Testis (tissue), 3 donors: Measurements from ENCODE around the gene GTPBP6. TPM values are rescaled to one million over a fixed set of nuclear protein-coding genes. Genes with fewer than 3 reads are reported as not detected.
"Not testable (repeated sequence)": the region's sequence is repeated elsewhere in the genome, so short reads cannot be mapped to it uniquely, and the experiment has no call there.

ENCODE experiments used
- DNase-seq: peaks from one replicate; pipeline ENCODE4 v3.0.0-alpha.2; 2019
- H3K27ac ChIP-seq, 2 donors: fragments of 200-600 bp; sonication (generic); one replicate each; pipeline ENCODE4 v1.5.1; 2019
- H3K27me3 ChIP-seq: fragments of 200-600 bp; sonication (generic); one replicate; pipeline ENCODE4 v1.5.1; 2019
- H3K36me3 ChIP-seq: fragments of 200-600 bp; sonication (generic); one replicate; pipeline ENCODE4 v1.5.1; 2017; ENCODE audit warnings: low read depth; ENCODE audit errors: missing control alignments
- H3K4me1 ChIP-seq: fragments of 200-600 bp; sonication (generic); one replicate; pipeline ENCODE4 v1.5.1; 2019
- H3K4me3 ChIP-seq, 2 donors: fragments of 200-600 bp; sonication (generic); one replicate each; pipeline ENCODE4 v1.5.1; 2017 to 2019
- H3K9me3 ChIP-seq: fragments of 200-600 bp; sonication (generic); one replicate; pipeline ENCODE4 v1.5.1; 2017
- POLR2A ChIP-seq: fragments of 450-650 bp; IDR thresholded peaks from one replicate; pipeline ENCODE4 v1.6.1; 2017; ENCODE audit warnings: antibody characterized with exemption, mild to moderate bottlenecking, moderate library complexity
- WGBS, 2 donors: methylation state at CpG; one replicate each; pipeline ENCODE4 v1.1.5; 2018; 5-methylcytosine and 5-hydroxymethylcytosine counted together
- intact Hi-C: fragments of 100-400 bp; cut with DNase I; formaldehyde crosslinking; loops from one replicate; pipeline ENCODE4 v1.15.1; 2023; ENCODE audit warnings: low total_unique reads
- polyA plus RNA-seq: library from polyadenylated mRNA; stranded (reverse); fragments of 350-450 nt; fragmentation: Illumina TruSeq; extraction: RNeasy Lipid Tissue Mini Kit (QIAGEN cat#74804); gene quantifications from one replicate; pipeline ENCODE4 v1.2.3, GENCODE V29; 2014; ENCODE audit warnings: low read depth, low replicate concordance; ENCODE audit not compliant: insufficient read depth
- total RNA-seq, 2 donors: library from RNA; depleted of rRNA; stranded (reverse); fragments of >200 nt; gene quantifications; one replicate each; pipeline ENCODE4 v1.2.3, GENCODE V29; 2016
- TF ChIP-seq, protein P1 (sequence below), 3 experiments: fragments of 450-650 bp in 2 of 3; fragments of 200-600 bp in 1 of 3; sonication (generic) in 1 of 3; IDR thresholded peaks; one replicate each; pipeline ENCODE4 v1.5.1; 2016 to 2019; ENCODE audit warnings: antibody characterized with exemption in 3 of 3, mild to moderate bottlenecking in 2 of 3, moderate library complexity in 1 of 3

Gene GTPBP6
- total and polyA plus RNA-seq, 3 donors from 2014 or later = 38.0 to 74.3 (median 43.8) TPM

DNA sequence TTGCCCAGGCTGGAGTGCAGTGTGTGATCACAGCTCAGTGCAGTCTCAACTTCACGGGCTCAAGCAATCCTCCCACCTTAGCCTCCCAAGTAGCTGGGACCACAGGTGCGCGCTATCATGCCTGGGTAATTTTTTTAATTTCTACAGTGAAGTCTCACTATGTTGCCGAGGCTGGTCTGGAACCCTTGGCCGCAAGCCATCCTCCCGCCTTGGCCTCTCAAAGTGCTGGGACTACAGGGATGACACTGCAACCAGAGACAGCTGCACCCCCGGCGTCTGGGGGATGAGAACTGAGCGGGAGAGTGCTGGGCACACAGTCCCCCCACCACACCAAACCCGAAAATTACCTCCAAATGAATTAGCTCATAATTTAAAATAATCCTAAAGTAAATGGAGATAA lies 33.1 kb upstream of the GTPBP6 start:
- intact Hi-C loops = no loop called here
- no peak for DNase-seq
- H3K9me3 ChIP-seq = no peaks in the 10 kb centered on the region
- peaks cover 6% of the 10 kb centered on the region for H3K4me1 ChIP-seq
- H3K27me3 ChIP-seq = no peaks in the 10 kb centered on the region
- no peak for TF ChIP-seq POLR2A
- TF ChIP-seq, protein P1, sequence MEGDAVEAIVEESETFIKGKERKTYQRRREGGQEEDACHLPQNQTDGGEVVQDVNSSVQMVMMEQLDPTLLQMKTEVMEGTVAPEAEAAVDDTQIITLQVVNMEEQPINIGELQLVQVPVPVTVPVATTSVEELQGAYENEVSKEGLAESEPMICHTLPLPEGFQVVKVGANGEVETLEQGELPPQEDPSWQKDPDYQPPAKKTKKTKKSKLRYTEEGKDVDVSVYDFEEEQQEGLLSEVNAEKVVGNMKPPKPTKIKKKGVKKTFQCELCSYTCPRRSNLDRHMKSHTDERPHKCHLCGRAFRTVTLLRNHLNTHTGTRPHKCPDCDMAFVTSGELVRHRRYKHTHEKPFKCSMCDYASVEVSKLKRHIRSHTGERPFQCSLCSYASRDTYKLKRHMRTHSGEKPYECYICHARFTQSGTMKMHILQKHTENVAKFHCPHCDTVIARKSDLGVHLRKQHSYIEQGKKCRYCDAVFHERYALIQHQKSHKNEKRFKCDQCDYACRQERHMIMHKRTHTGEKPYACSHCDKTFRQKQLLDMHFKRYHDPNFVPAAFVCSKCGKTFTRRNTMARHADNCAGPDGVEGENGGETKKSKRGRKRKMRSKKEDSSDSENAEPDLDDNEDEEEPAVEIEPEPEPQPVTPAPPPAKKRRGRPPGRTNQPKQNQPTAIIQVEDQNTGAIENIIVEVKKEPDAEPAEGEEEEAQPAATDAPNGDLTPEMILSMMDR (IDR thresholded peaks at IDR 0.05) = no peak
- no peaks in the 10 kb centered on the region for H3K36me3 ChIP-seq
- WGBS, 2 donors = 89 to 94% methylated on average over 10 of the region's 10 CpGs
- no peak overlapping the region for H3K4me3 ChIP-seq
- no peak overlapping the region for H3K27ac ChIP-seq

DNA sequence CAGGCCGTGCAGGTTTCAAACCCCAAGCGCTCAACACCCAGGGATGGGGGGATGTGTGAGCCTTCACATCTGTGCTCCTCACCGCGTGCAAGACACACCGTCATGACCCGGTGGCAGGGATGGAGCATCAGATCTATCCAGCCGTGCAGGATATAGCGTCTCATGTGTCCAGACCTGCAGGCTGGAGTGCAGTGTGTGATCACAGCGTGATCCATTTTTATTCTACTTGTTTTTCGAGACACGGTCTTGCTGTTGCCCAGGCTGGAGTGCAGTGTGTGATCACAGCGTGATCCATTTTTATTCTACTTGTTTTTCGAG lies 32.7 kb upstream of the GTPBP6 start:
- H3K9me3 ChIP-seq, H3K27ac ChIP-seq, H3K27me3 ChIP-seq, H3K36me3 ChIP-seq, DNase-seq, H3K4me3 ChIP-seq, H3K4me1 ChIP-seq, intact Hi-C loops: not testable (repeated sequence)
- 93 to 96% methylated on average over 13 of the region's 13 CpGs for WGBS, 2 donors

DNA sequence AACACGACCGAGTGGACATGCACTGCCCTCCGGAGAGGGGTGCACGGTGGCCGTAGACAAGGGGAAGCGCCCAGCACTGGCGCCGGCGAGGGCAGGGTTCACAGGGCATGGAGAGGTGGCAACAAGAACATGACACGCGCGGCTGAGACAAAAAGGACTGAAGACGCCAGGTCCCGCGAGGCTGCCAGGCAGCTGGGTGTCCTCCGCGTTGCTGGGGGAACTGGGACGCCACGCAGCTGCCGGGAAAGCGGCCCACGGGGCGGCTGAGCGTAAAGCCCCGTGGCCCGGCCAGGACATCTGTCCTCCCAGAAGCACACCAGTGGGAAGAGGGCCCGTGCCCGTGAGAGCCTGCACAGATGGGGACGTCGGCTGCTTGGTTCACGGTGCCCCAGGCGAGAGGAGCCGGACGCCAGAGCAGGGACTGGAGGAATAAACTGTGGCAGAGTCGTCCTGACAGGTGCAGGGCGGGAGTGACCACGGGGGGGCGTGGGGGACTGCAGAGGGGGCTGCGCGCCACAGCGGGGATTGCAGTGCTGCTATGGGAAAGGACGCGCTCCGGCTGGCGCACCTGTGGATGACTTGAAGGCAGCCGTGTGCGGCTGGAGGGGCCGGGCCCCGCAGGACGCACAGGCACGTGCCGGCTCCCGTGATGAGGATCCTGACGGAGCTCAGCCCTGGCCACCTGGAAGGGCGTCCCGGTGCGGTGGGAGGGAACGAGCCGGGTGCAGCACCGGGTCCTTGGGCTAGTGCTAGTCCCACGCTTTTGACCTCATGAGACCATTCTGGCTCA lies 32.1 kb upstream of the GTPBP6 start:
- DNase-seq = no peak
- Histone ChIP-seq H3K9me3 (no peaks in the 10 kb centered on the region), H3K4me3 (no peak overlapping the region), H3K27ac (no peak overlapping the region), H3K36me3 (no peaks in the 10 kb centered on the region), H3K4me1 (peaks cover 6% of the 10 kb centered on the region), H3K27me3 (no peaks in the 10 kb centered on the region)
- TF ChIP-seq POLR2A = no peak
- TF ChIP-seq, protein P1 (IDR thresholded peaks at IDR 0.05) = no peak
- intact Hi-C loops = no loop called here
- 96% methylated on average over 52 to 61 of the region's 61 CpGs for WGBS, 2 donors

DNA sequence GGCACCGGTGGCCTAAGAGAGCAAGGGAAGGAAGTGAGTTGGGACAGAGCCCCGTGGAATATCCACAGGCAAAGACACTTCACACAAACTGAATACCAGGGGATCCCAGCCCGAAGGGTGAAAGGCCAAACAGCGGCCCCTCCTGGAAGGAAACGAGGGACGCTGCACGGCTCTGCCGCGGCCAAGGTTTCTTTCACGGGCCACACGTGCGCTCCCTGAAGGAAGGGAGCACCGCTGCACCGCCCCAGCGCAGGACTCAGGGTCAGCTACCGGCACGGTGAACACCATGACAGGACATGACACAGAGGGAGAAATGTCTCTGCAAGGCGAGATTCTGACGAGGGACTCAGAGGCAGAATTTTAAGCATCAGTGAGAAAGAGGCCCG lies 31.5 kb upstream of the GTPBP6 start:
- DNase-seq = no peak
- H3K27me3 ChIP-seq = no peaks in the 10 kb centered on the region
- no peak overlapping the region for H3K27ac ChIP-seq
- H3K4me1 ChIP-seq = peaks cover 6% of the 10 kb centered on the region
- H3K36me3 ChIP-seq = no peaks in the 10 kb centered on the region
- H3K9me3 ChIP-seq = no peaks in the 10 kb centered on the region
- TF ChIP-seq, protein P1 (IDR thresholded peaks at IDR 0.05) = no peak
- no peak for TF ChIP-seq POLR2A
- 89 to 94% methylated on average over 8 to 20 of the region's 20 CpGs for WGBS, 2 donors
- intact Hi-C loops = no loop called here
- no peak overlapping the region for H3K4me3 ChIP-seq

DNA sequence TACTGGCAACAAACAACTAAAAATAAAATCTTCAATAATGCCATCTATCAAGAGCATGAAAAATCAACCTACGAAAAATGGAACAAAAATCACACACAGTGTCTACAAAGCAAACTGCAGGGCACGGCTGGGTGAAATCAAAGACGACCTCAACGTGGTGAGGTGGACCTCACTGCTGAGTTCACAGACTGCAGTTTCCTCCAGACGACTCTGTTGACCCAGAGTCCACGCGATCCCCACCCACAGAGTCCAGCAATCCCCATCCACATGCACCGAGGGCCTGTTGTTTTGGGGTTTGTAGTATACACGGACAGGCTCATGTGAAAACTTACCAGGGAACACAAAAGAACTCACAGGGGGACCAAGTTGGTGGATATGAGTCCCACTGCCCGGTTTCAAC lies 31.1 kb upstream of the GTPBP6 start:
- no peak for DNase-seq
- H3K27ac ChIP-seq = no peak overlapping the region

More for the DNA sequence above, 31.1 kb upstream of the GTPBP6 start:
- TF ChIP-seq, protein P1 (IDR thresholded peaks at IDR 0.05) = no peak
- no peak for TF ChIP-seq POLR2A
- Histone ChIP-seq H3K4me1 (peaks cover 6% of the 10 kb centered on the region), H3K4me3 (no peak overlapping the region), H3K27me3 (no peaks in the 10 kb centered on the region), H3K36me3 (no peaks in the 10 kb centered on the region), H3K9me3 (no peaks in the 10 kb centered on the region)
- WGBS, 2 donors = 92 to 95% methylated on average over 10 of the region's 10 CpGs
- intact Hi-C loops = no loop called here
